Measurements from ENCODE around the gene NRXN3.

DNA sequence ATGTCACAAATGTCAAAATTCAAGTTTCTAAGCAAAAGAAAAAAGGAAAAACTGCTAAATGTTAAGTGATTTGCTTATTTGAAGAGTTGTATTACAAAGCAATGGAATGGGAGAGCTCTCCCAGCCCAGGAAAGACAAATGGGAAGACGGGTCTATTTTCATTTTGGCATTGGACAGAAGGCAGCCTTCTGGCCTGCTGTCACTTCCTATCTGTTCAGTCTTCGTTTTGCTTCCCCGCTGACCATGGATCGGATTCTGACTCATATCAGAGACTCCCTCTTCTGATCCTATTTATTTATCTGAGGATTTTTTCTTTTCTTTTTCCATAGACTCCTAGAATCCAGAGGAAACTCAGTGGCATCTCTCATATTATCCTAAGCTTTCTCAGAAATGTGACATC lies 1406.3 kb downstream of the NRXN3 start:
- TF ChIP-seq, protein P1, sequence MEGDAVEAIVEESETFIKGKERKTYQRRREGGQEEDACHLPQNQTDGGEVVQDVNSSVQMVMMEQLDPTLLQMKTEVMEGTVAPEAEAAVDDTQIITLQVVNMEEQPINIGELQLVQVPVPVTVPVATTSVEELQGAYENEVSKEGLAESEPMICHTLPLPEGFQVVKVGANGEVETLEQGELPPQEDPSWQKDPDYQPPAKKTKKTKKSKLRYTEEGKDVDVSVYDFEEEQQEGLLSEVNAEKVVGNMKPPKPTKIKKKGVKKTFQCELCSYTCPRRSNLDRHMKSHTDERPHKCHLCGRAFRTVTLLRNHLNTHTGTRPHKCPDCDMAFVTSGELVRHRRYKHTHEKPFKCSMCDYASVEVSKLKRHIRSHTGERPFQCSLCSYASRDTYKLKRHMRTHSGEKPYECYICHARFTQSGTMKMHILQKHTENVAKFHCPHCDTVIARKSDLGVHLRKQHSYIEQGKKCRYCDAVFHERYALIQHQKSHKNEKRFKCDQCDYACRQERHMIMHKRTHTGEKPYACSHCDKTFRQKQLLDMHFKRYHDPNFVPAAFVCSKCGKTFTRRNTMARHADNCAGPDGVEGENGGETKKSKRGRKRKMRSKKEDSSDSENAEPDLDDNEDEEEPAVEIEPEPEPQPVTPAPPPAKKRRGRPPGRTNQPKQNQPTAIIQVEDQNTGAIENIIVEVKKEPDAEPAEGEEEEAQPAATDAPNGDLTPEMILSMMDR (conservative IDR thresholded peaks at IDR 0.05 in 1 of 2, IDR thresholded peaks at IDR 0.05 in 1 of 2; ENCODE audit: extremely low read depth in 1 of 2, insufficient read depth in 1 of 2, low read depth in 1 of 2, low read length in 2 of 2) = no peak
- no peak for TF ChIP-seq EZH2 (IDR thresholded peaks at IDR 0.05; ENCODE audit: borderline replicate concordance, low read length)

Measured in mammary epithelial cell (primary cell).